Uterine smooth muscle cell (primary cell): ENCODE data around the gene ARX. TPM values are rescaled to one million over a fixed set of nuclear protein-coding genes. Genes with fewer than 3 reads are reported as not detected.

ENCODE experiments used
- total RNA-seq: library from RNA; depleted of rRNA; stranded (reverse); fragments of >200 nt; gene quantifications from 2 replicates; pipeline ENCODE4 v1.2.3, GENCODE V29; 2014

Gene ARX
- not detected in 2 replicates for total RNA-seq

GRCh38 chrX:25015486-25016360 is at the start of gene ARX:
ARX (minus strand) TSS chrX:25015965; CDS start chrX:25015737, 228 bp downstream.

